Upper lobe of right lung (tissue), 1 donor: Measurements from ENCODE around the gene MXD3. TPM values are rescaled to one million over a fixed set of nuclear protein-coding genes. Genes with fewer than 3 reads are reported as not detected.
A peak's percentile ranks its signal among the peaks of the same experiment; 100 is the strongest.
"Not testable (repeated sequence)": the region's sequence is repeated elsewhere in the genome, so short reads cannot be mapped to it uniquely, and the experiment has no call there.

Source experiments
- ATAC-seq: fragments of 200-7000 bp; cut with Tn5 transposase; one replicate; pipeline ENCODE4 v1.9.1; 2020; ENCODE audit warnings: mild to moderate bottlenecking, moderate library complexity
- DNase-seq: peaks from one replicate; pipeline ENCODE4 v3.0.0-alpha.2; 2020
- H3K27ac ChIP-seq: fragments of 200-600 bp; one replicate; pipeline ENCODE4 v1.8.0; 2022
- H3K27me3 ChIP-seq: fragments of 200-600 bp; one replicate; pipeline ENCODE4 v1.8.0; 2022; ENCODE audit warnings: mild to moderate bottlenecking
- H3K36me3 ChIP-seq: fragments of 200-600 bp; one replicate; pipeline ENCODE4 v1.8.0; 2022
- H3K4me1 ChIP-seq: fragments of 200-600 bp; one replicate; pipeline ENCODE4 v1.8.0; 2022
- H3K4me3 ChIP-seq: fragments of 200-600 bp; one replicate; pipeline ENCODE4 v1.8.0; 2022; ENCODE audit warnings: mild to moderate bottlenecking
- H3K9me3 ChIP-seq: fragments of 200-600 bp; one replicate; pipeline ENCODE4 v1.8.0; 2022
- intact Hi-C: fragments of 100-400 bp; cut with DNase I; formaldehyde crosslinking; loops from one replicate; pipeline ENCODE4 v1.11.0; 2022
- long read RNA-seq: library from polyadenylated mRNA; unstranded; transcript quantifications from one replicate; pipeline ENCODE4 v2.0.0, GENCODE V29; 2021
- total RNA-seq: library from RNA; stranded (reverse); fragmentation: NEBNext Ultra II Directional; extraction: Animal tissue kit (Norgen Biotek cat#: 25700); gene quantifications from one replicate; pipeline ENCODE4 v1.2.1, GENCODE V29; 2021
- TF ChIP-seq, protein P1 (sequence below): fragments of 200-600 bp; IDR thresholded peaks from one replicate; pipeline ENCODE4 v1.8.0; 2022; ENCODE audit warnings: antibody characterized with exemption
- donor health status: DM: no; HTN: yes; CAD: no; lungs with severe emphysema.

The MXD3 gene, protein sequence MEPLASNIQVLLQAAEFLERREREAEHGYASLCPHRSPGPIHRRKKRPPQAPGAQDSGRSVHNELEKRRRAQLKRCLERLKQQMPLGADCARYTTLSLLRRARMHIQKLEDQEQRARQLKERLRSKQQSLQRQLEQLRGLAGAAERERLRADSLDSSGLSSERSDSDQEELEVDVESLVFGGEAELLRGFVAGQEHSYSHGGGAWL
- total RNA-seq: 10.1 TPM
- long read RNA-seq, partial matches to known transcripts: 6 of 21 reads
- long read RNA-seq, other reads (novel, unspliced or antisense): 14 of 21 reads

- H3K27me3 ChIP-seq: no peaks in the 10 kb centered on the region
- no peaks in the 10 kb centered on the region for H3K9me3 ChIP-seq
- peak; percentile 92 for ATAC-seq
- intact Hi-C loops: no loop called here
- DNase-seq: peak; percentile 97
- TF ChIP-seq, protein P1, sequence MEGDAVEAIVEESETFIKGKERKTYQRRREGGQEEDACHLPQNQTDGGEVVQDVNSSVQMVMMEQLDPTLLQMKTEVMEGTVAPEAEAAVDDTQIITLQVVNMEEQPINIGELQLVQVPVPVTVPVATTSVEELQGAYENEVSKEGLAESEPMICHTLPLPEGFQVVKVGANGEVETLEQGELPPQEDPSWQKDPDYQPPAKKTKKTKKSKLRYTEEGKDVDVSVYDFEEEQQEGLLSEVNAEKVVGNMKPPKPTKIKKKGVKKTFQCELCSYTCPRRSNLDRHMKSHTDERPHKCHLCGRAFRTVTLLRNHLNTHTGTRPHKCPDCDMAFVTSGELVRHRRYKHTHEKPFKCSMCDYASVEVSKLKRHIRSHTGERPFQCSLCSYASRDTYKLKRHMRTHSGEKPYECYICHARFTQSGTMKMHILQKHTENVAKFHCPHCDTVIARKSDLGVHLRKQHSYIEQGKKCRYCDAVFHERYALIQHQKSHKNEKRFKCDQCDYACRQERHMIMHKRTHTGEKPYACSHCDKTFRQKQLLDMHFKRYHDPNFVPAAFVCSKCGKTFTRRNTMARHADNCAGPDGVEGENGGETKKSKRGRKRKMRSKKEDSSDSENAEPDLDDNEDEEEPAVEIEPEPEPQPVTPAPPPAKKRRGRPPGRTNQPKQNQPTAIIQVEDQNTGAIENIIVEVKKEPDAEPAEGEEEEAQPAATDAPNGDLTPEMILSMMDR: no peak
- H3K27ac ChIP-seq: no peak within 1 kb of the TSS
- H3K36me3 ChIP-seq: peaks cover 5% of the 10 kb centered on the region
- peaks cover 30% of the 10 kb centered on the region for H3K4me1 ChIP-seq
- peak within 1 kb of the TSS; percentile 52 for H3K4me3 ChIP-seq
Observed at GRCh38 chr5:177311723-177312648, at the start of gene MXD3. MXD3 (minus strand) TSS chr5:177311898; CDS start chr5:177311830, 68 bp downstream.

DNA sequence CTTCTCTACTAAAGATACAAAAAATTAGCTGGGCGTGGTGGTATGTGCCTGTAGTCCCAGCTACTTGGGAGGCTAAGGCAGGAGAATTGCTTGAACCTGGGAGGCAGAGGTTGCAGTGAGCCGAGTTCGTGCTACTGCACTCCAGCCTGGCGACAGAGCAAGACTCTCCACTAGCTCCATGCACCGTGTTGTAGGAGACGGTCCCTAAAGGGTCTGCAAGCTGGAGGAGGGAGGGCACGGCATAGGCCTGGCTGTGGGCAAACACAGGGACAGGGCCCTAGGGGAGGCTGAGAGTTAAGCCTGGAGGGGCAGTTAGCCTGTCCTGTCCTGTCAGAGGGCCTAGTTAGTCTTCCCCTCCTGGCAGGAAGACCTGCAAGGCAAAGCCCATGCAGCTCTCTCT lies 49.0 kb upstream of the MXD3 start:
- intact Hi-C loops, ATAC-seq, H3K36me3 ChIP-seq, H3K27me3 ChIP-seq, H3K27ac ChIP-seq, H3K4me3 ChIP-seq, DNase-seq, H3K9me3 ChIP-seq: not testable (repeated sequence)
- peaks cover 30% of the 10 kb centered on the region for H3K4me1 ChIP-seq

GRCh38 chr5:177359860-177360259 lies 48.2 kb upstream of the MXD3 start:
- H3K4me1 ChIP-seq: peaks cover 30% of the 10 kb centered on the region
- H3K27me3 ChIP-seq: no peaks in the 10 kb centered on the region
- TF ChIP-seq, protein P1: no peak
- DNase-seq: no peak
- no peak overlapping the region for H3K4me3 ChIP-seq
- intact Hi-C loops: no loop called here
- no peaks in the 10 kb centered on the region for H3K36me3 ChIP-seq
- ATAC-seq: no peak
- H3K9me3 ChIP-seq: no peaks in the 10 kb centered on the region
- no peak overlapping the region for H3K27ac ChIP-seq

- Histone ChIP-seq H3K4me1 (peaks cover 30% of the 10 kb centered on the region), H3K9me3 (no peaks in the 10 kb centered on the region), H3K27me3 (no peaks in the 10 kb centered on the region), H3K27ac (no peak overlapping the region), H3K4me3 (no peak overlapping the region), H3K36me3 (no peaks in the 10 kb centered on the region)
- DNase-seq (no peak), ATAC-seq (no peak)
- intact Hi-C loops: no loop called here
- TF ChIP-seq, protein P1: no peak
Observed at GRCh38 chr5:177359451-177359851, 47.8 kb upstream of the MXD3 start.

GRCh38 chr5:177358370-177358819 lies 46.7 kb upstream of the MXD3 start:
- H3K4me1 ChIP-seq: peaks cover 26% of the 10 kb centered on the region

More at GRCh38 chr5:177358370-177358819, 46.7 kb upstream of the MXD3 start:
- DNase-seq: no peak
- Histone ChIP-seq H3K27me3 (no peaks in the 10 kb centered on the region), H3K9me3 (no peaks in the 10 kb centered on the region), H3K4me3 (peak overlapping the region; percentile 52), H3K36me3 (no peaks in the 10 kb centered on the region), H3K27ac (peak overlapping the region; percentile 74)
- TF ChIP-seq, protein P1: no peak
- intact Hi-C loops: no loop called here
- no peak for ATAC-seq
